CD4-positive, alpha-beta T cell treated with Interleukin-4 for 1 hour (primary cell): ENCODE data around the gene IRF2.

Experiments used
- DNase-seq, 2 donors: peaks; one replicate each; pipeline ENCODE4 v3.0.0-alpha.2; 2020 to 2022

The IRF2 gene

DNA sequence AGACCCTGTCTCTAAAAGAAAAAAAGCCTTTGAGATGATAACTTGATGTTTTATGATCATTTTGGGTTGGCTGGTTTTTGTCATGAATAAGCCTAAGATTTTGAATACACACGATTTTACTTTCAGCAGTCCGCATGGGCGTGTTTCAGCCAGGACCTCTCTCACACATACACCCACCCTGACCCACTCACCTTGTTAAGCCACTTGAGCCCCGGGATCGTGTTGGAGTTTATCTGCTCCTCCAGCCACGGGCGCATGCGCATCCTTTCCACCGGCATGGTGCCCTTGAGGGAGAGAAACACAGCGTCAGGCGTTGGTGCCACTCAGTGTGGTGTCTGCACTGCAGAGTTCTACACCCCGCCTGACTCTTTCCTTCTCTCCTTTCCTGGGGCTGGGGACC lies 45.6 kb downstream of the IRF2 start:
- no peak for DNase-seq

GRCh38 chr4:184427687-184428086 lies 46.7 kb downstream of the IRF2 start:
- DNase-seq, result no peak

- no peak for DNase-seq
Measured at GRCh38 chr4:184427093-184427492, 47.3 kb downstream of the IRF2 start.

GRCh38 chr4:184424993-184425758 lies 49.2 kb downstream of the IRF2 start:
- no peak for DNase-seq

DNA sequence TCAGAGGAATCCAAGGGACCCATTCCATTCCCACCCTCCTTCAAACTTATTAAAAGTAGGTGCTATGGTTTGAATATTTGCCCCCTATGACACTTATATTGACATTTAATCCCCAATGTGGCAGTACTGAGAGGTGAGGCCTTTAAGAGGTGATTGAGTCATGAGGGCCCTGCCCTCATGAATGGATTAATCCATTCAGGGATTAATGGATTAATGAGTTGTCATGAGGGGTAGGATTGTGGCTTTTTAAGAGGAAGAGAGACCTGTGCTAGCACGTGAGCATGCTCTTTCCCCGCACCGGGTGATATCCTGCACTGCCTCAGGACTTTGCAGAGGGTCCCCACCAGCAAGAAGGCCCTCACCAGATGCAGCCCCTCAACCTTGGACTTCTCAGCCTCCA lies 50.1 kb downstream of the IRF2 start:
- no peak for DNase-seq

- DNase-seq, result no peak
Measured at GRCh38 chr4:184423003-184423686, 51.2 kb downstream of the IRF2 start.

DNA sequence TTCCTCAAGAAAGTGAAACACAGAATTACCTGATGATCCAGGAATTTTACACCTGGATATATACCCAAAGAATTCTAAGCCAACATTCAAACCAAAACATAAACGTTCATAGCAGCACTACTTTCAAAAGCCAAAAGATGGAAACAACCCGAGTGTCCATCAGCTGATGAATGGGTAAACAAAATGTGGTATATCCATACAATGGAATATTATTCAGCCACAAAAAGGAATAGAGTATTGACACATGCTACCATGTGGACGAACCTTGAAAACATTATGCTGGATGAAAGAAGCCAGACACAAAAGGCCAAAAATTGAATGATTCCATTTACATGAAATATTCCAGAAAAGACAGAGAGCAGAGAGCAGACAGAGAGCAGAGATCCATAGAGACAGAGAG lies 52.0 kb downstream of the IRF2 start:
- DNase-seq, result no peak

GRCh38 chr4:184421533-184422155 lies 52.7 kb downstream of the IRF2 start:
- DNase-seq, result peak in 1 of 2 donors; percentile 30

DNA sequence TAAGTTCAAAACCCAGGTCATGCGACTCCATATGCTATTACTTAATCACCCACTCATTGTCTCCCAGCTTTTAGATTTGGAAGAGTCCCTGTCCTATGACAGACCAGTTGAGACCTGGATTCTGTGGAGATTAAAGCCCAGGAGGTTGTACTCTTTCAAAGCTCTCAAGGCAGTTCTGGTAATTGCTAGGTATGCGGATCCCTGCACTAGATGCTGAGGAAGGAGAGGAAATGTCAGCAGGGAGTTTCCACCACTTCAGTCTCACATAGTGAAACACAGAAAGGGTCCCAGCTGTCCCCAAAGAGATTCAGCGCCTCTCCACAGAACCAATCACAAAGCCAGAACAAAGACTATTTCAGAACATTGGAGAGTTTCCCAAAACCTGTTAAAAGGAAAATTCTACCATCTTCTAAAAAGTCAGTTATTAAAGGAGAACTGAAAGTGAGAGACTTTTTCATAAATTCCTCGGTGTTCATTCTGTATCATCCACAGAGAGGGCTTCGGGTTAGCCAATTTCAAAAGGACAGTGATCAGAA lies 53.4 kb downstream of the IRF2 start:
- peak in 1 of 2 donors; percentile 51 for DNase-seq

DNA sequence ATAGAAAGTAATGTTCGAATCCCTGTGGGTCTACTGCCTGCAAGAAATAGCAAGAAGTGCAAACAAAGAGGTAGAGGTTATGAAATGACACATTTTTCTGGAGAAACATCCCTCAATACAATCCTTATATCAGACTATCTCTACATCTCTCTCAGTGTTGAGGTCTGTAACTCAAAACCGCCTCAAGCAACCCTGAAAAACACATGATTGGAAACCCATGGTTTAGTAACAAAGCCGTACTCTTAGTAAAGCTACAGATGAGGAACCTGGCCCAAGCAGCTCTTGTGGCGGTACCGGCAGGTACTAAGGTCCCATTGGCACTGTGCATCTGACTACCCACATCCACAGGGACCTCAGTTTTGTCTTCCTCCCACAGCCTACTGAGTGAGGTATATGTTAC lies 53.9 kb downstream of the IRF2 start:
- no peak for DNase-seq

GRCh38 chr4:184419976-184420375 lies 54.4 kb downstream of the IRF2 start:
- peak in 1 of 2 donors; percentile 33 for DNase-seq

GRCh38 chr4:184417802-184418511 lies 56.4 kb downstream of the IRF2 start:
- peak in 1 of 2 donors; percentile 57 for DNase-seq

- peak; percentile 28 to 62 for DNase-seq
Measured at GRCh38 chr4:184416913-184417734, 57.2 kb downstream of the IRF2 start.

DNA sequence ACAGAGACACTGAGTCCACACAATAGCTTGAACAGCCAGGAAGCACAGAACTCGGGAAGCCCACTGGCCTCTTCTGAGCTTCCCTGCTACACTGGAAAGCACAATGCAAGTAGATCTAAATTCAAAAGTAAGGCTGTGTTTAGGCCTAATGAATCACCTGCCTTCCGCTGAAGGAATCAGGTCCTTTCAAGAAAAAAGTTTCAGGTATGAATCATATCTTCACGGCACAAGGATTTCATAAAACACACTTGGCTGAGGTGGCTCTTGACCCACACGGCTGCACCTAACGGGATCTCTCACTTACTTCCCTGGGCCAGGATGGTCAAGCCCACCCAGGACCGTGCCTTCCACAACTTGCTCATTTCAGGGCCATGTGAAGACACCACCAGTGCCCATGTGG lies 59.3 kb downstream of the IRF2 start:
- DNase-seq, result no peak

DNA sequence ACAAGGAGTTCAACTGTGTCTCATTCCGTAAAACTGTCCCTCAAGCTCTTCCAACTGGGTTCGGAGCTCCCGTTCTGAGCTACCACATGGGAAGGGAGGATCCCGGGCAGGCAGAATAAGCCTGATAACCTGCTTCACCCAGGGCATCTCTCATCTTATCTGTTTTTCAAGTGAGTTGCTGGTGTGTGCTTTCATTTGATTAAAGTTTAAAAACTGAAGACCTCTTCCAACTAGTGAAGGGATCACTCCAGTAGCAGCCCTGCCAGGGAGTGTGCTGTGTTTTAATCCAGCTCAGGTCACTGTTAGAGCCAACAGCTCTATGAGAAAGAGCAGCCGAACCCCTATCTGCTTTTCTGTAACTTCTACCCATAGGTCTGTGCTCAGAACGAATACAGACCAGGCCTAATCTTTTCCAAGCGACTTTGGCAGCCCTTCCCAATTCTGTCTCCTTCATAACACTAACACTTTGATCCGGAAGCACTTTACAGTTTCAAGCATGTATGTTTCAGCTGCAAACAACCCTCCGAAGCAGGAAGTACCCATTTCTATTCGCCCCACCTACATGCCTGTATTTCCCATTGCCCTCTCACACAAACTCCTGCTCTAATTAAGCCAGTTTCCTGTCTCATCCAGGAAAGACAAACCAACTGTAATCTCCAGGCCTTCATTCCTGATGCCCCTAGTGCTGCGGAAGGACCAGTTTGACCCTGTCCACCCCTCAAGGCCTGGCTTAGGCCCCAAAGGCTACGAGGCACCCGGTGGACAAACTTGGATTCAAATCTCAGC lies 60.9 kb downstream of the IRF2 start:
- no peak for DNase-seq

- no peak for DNase-seq
Measured at GRCh38 chr4:184410748-184411147, 63.6 kb downstream of the IRF2 start.

GRCh38 chr4:184409911-184410692 lies 64.2 kb downstream of the IRF2 start:
- peak; percentile 24 to 40 for DNase-seq

DNA sequence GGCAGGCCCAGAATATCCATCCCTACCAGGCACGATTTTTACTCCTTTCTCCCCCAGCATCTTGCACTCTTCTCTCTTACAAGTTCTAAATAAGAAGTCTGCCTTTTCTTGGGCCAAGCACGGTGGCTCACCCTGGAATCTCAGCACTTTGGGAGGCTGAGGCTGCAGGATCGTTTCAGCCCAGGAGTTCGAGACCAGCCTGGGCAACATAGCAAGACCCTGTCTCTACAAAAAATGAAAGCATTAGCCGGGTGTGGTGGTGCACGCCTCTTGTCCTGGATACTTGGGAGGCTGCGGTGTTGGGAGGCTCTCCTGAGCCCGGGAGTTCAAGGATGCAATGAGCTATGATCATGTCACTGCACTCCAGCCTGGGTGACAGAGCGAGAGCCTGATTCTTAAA lies 64.8 kb downstream of the IRF2 start:
- DNase-seq, result no peak

DNA sequence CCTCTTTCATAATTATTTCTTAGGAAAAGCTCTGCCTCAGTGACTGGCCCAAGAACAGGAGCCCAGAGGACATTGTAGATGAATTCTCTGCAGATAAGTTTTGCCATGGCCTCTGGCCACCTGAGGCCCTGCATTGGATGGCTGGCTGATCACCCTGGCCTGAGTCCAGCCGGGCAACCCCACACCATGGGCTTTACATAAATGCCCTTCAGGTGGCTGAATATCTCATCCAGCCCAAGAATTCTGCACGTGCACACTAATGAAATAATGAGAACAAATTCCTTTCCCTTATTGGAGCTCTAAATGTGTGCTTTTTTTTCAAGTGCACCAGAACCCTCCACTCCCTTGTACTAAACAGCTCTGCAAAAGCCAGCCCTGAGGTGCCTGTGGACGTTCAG lies 65.7 kb downstream of the IRF2 start:
- DNase-seq, result no peak

DNA sequence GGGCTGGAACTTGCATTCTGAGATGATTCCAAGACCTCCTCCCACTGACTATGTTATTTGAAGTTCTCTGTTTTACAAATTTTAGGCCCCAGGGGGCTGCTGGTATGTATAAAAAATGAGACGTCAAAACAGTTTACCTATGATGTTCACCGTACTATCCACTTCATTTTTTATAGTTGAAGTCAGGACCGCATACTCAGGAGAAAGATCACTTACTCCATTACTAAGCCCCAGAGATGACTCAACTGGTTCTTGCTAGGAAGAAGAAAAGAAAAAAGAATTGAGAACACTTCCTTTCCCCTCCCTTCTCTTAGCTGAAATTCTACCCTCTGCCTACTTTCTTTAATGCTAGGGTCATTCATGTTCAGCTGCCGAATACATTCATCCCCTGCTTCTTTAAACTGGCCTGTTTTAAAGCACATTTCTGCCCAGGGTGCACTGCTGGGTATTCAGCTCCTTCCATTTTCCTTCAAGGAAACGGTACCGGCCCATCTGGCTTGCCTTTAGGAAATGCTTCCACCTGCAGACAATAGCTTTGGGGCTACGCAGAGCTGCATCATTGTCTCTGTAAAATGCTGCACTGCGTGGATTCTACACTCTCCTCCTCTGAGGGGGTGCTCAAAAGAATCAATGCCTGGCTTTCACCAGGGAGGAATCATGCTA lies 66.2 kb downstream of the IRF2 start:
- DNase-seq, result no peak
